NK-92 (cell line): ENCODE data around the gene CASP8AP2.
"Not testable (repeated sequence)": the region's sequence is repeated elsewhere in the genome, so short reads cannot be mapped to it uniquely, and the experiment has no call there.

Experiments used
- DNase-seq: peaks from one replicate; lab custom pipeline; 2025; ENCODE audit not compliant: unreplicated experiment; lab: John Stamatoyannopoulos, UW

Gene CASP8AP2

GRCh38 chr6:89829472-89830169, at the start of gene CASP8AP2:
Gene CASP8AP2 (plus strand): TSS chr6:89829880.
- peak; percentile 80 for DNase-seq

GRCh38 chr6:89781070-89782034, 48.3 kb upstream of the CASP8AP2 start:
- DNase-seq: no peak

- DNase-seq: no peak
Measured at GRCh38 chr6:89782222-89782621, 47.5 kb upstream of the CASP8AP2 start.

GRCh38 chr6:89783293-89783692, 46.4 kb upstream of the CASP8AP2 start:
- not testable (repeated sequence) for DNase-seq

- DNase-seq: no peak
Measured at GRCh38 chr6:89784838-89785237, 44.8 kb upstream of the CASP8AP2 start.

GRCh38 chr6:89786970-89787369, 42.7 kb upstream of the CASP8AP2 start:
- DNase-seq: no peak

- DNase-seq: no peak
Measured at GRCh38 chr6:89787660-89788328, 41.9 kb upstream of the CASP8AP2 start.

- no peak for DNase-seq
Measured at GRCh38 chr6:89789980-89790379, 39.7 kb upstream of the CASP8AP2 start.

GRCh38 chr6:89790403-89790802, 39.3 kb upstream of the CASP8AP2 start:
- DNase-seq: no peak

- no peak for DNase-seq
Measured at GRCh38 chr6:89792881-89793280, 36.8 kb upstream of the CASP8AP2 start.

- DNase-seq: no peak
Measured at GRCh38 chr6:89793586-89793985, 36.1 kb upstream of the CASP8AP2 start.

GRCh38 chr6:89794324-89794723, 35.4 kb upstream of the CASP8AP2 start:
- no peak for DNase-seq

- no peak for DNase-seq
Measured at GRCh38 chr6:89797317-89797716, 32.4 kb upstream of the CASP8AP2 start.

GRCh38 chr6:89799096-89799495, 30.6 kb upstream of the CASP8AP2 start:
- no peak for DNase-seq

- no peak for DNase-seq
Measured at GRCh38 chr6:89799756-89800155, 29.9 kb upstream of the CASP8AP2 start.

- DNase-seq: no peak
Measured at GRCh38 chr6:89803271-89803670, 26.4 kb upstream of the CASP8AP2 start.

- DNase-seq: no peak
Measured at GRCh38 chr6:89805814-89806371, 23.8 kb upstream of the CASP8AP2 start.

- no peak for DNase-seq
Measured at GRCh38 chr6:89807581-89807980, 22.1 kb upstream of the CASP8AP2 start.

- not testable (repeated sequence) for DNase-seq
Measured at GRCh38 chr6:89813422-89813821, 16.3 kb upstream of the CASP8AP2 start.

GRCh38 chr6:89817481-89817880, 12.2 kb upstream of the CASP8AP2 start:
- no peak for DNase-seq

- no peak for DNase-seq
Measured at GRCh38 chr6:89818977-89819335, 10.7 kb upstream of the CASP8AP2 start.
